HG03159 (cell line): ENCODE data around the gene RGS6.

Experiments used
- ATAC-seq: cut with Tn5 transposase; IDR thresholded peaks from one replicate; pipeline ENCODE4 v1.9.1; 2021; ENCODE audit warnings: mild to moderate bottlenecking, moderate library complexity; ENCODE audit not compliant: unreplicated experiment

RGS6 gene

GRCh38 chr14:72303930-72304329 is 371.7 kb downstream of the RGS6 start:
- ATAC-seq, result no peak

GRCh38 chr14:72305561-72305960 is 373.3 kb downstream of the RGS6 start:
- ATAC-seq, result no peak

GRCh38 chr14:72308967-72309485 is 376.8 kb downstream of the RGS6 start:
- ATAC-seq, result no peak

- no peak for ATAC-seq
These were observed 378.9 kb downstream of the RGS6 start for GRCh38 chr14:72311116-72311515.

GRCh38 chr14:72311516-72311915 is 379.3 kb downstream of the RGS6 start:
- no peak for ATAC-seq

GRCh38 chr14:72314808-72315435 is 382.7 kb downstream of the RGS6 start:
- no peak for ATAC-seq

GRCh38 chr14:72315714-72316113 is 383.5 kb downstream of the RGS6 start:
- ATAC-seq, result no peak

- ATAC-seq, result no peak
These were observed 386.4 kb downstream of the RGS6 start for GRCh38 chr14:72318648-72319047.

- no peak for ATAC-seq
These were observed 399.8 kb downstream of the RGS6 start for GRCh38 chr14:72332046-72332445.

- no peak for ATAC-seq
These were observed 400.6 kb downstream of the RGS6 start for GRCh38 chr14:72332871-72333270.

- no peak for ATAC-seq
These were observed 401.1 kb downstream of the RGS6 start for GRCh38 chr14:72333357-72333756.

GRCh38 chr14:72336311-72336980 is 404.2 kb downstream of the RGS6 start:
- ATAC-seq, result no peak

GRCh38 chr14:72341237-72341636 is 409.0 kb downstream of the RGS6 start:
- no peak for ATAC-seq

- ATAC-seq, result no peak
These were observed 409.5 kb downstream of the RGS6 start for GRCh38 chr14:72341686-72342085.

- no peak for ATAC-seq
These were observed 414.9 kb downstream of the RGS6 start for GRCh38 chr14:72347118-72347517.

GRCh38 chr14:72350215-72350614 is 418.0 kb downstream of the RGS6 start:
- no peak for ATAC-seq

- no peak for ATAC-seq
These were observed 419.8 kb downstream of the RGS6 start for GRCh38 chr14:72352012-72352411.

GRCh38 chr14:72366619-72367018 is 434.4 kb downstream of the RGS6 start:
- ATAC-seq, result no peak

- ATAC-seq, result no peak
These were observed 436.9 kb downstream of the RGS6 start for GRCh38 chr14:72369106-72369505.

- ATAC-seq, result no peak
These were observed 444.8 kb downstream of the RGS6 start for GRCh38 chr14:72377016-72377415.

- no peak for ATAC-seq
These were observed 448.2 kb downstream of the RGS6 start for GRCh38 chr14:72380456-72380855.

GRCh38 chr14:72383865-72384264 is 451.6 kb downstream of the RGS6 start:
- no peak for ATAC-seq

GRCh38 chr14:72387726-72388125 is 455.5 kb downstream of the RGS6 start:
- ATAC-seq, result no peak
